HG03354 (cell line): ENCODE data around the gene RPN2.

ENCODE experiments used
- ATAC-seq: cut with Tn5 transposase; IDR thresholded peaks from one replicate; pipeline ENCODE4 v1.9.1; 2021; ENCODE audit warnings: mild to moderate bottlenecking; ENCODE audit not compliant: unreplicated experiment, poor library complexity, severe bottlenecking

Gene RPN2

GRCh38 chr20:37209193-37209592 lies 30.1 kb downstream of the RPN2 start:
- ATAC-seq, result no peak

DNA sequence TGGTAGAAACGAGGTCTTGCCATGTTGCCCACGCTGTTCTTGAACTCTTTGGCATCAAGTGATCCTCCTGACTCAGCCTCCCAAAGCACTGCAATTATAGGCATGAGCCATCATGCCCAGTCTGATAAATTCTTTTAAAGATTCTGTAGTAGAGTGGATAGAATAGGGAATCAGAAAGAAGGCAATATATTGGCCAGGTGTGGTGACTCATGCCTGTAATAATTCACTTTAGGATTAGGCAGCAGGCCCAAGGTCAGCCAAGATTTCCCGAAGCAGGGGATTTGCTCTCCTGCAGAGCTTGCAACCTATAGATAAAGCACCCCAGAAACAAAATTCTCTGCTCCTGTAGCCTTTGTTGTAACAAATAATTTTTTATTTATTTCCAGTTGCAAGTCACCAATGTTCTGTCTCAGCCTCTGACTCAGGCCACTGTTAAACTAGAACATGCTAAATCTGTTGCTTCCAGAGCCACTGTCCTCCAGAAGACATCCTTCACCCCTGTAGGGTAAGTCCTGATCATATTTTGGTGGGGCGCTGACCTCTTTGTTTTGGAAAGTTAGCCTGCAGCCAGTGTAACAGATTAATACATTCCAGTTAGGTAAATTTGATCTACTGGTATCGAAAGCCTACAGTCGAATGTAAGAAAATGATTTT lies 30.7 kb downstream of the RPN2 start:
- no peak for ATAC-seq

- no peak for ATAC-seq
These were observed 39.3 kb downstream of the RPN2 start for GRCh38 chr20:37218441-37218840.

- no peak for ATAC-seq
These were observed 39.8 kb downstream of the RPN2 start for GRCh38 chr20:37218976-37219375.

DNA sequence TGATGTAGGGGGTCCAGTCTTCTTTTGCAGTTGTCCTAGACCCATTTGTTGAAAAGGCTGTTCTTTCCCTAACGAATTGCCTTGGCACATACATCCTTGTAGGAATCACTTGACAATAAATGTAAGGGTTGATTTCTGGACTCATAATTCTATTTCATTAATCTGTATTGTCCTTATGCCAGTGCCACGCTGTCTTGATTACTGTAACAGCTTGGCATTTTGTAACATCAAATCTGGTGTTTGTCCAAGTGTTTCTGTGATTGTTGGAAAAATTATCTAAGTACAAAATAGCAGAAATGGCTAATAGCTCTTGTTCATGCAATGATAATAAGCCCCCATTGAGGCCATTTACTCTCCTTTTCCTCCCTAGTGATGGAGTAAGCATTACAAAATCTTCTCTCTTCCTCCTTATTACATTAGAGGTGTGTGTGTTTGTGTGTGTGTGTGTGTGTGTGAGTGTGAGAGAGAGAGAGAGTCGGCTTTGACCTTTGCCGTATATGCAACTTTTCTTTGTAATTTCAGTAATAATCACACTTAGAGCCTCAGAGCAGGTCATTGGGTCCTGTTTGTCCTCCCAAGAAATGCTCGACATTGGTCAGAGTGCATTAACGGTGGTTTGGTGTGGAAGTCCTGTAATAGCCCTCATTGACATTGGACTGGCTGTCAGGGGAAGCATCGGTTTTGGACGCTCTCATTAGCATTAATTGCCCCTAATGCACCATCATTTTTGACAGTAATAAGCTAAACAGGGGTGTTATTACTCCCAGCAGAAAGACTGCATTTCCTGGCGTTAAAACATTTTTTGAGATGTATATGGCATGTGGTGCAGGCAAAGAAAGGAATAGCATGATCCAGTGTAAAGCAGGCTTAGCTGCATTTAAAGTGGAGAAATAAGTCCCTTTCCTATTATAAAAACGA lies 40.9 kb downstream of the RPN2 start:
- ATAC-seq, result no peak

DNA sequence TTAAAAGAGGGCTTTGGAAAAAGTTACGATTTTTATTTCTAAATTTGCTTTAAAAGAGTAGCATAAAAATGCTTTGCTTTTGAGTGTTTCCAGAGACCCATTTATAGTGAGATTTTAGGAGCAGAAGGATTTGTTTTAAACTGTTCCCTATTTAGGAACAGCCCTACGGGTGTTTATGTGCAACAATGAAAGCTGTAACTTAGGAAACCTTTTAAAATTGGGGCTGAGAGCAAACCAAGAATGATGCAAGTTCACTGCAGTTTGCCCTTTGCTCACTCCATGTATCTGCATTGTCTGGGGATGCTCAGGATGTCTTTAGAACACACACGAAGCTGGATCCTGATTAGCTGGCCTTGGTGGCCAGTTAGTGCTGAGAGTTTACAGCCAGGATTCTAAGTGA lies 41.6 kb downstream of the RPN2 start:
- no peak for ATAC-seq

- no peak for ATAC-seq
These were observed 43.0 kb downstream of the RPN2 start for GRCh38 chr20:37222086-37222485.

GRCh38 chr20:37223053-37223452 lies 43.9 kb downstream of the RPN2 start:
- no peak for ATAC-seq

DNA sequence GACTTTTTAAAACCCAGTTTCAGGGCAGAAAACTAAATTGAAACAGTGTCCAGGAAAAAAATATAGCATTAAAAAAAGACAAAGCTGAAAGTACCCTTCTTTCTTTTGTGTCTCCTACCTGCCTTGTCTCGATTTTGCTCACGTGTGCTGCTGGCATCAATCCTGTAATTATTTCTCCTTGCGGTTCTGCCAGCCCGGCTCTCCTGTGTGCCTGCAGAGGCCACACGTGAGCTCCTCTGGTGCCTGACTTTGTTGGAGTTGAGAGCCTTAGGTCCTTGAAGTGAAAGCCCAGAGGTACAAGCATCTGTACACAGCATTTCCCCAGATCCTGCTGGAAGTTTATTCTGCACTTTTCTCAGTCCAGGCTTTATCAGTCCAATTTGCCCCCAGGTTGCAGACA lies 46.0 kb downstream of the RPN2 start:
- no peak for ATAC-seq

- no peak for ATAC-seq
These were observed 47.8 kb downstream of the RPN2 start for GRCh38 chr20:37226889-37227288.

- ATAC-seq, result no peak
These were observed 49.0 kb downstream of the RPN2 start for GRCh38 chr20:37228082-37228481.

DNA sequence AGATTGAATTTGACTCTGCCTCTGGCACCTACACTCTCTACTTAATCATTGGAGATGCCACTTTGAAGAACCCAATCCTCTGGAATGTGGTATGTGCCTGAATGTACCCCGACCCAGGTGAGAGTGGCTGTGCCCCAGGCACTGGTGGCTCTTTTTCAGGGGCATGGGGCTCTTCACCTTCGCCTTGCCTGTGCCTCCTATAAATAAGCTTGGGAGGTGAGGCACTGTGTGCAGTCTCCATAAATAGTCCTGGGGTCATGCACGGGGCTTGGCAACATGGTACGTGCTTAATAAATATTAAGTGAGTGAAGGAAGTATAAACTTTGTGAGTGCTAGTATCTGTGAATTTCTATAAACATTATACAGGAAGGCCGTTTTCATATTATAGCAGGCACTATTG lies 49.5 kb downstream of the RPN2 start:
- ATAC-seq, result no peak

DNA sequence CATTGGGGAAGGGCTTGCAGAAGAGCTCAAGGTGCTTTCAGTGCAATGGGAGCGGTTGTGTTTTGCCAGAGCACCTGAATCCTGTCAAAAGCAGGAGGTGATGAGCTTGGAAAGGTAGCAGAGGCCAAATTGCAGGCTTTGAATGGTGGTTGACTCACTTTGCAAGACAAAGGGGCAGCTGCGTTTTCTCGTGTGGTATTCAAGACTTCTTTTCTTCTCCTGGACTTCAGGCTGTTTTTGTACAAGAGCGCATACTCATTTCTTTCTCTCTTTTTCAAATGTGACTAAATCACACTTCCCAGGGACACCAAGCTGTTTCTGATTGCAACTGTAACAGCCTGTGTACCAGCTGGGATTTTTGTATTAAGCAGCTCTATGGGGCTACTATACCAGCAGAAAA lies 50.2 kb downstream of the RPN2 start:
- no peak for ATAC-seq

- no peak for ATAC-seq
These were observed 51.1 kb downstream of the RPN2 start for GRCh38 chr20:37230200-37230599.

DNA sequence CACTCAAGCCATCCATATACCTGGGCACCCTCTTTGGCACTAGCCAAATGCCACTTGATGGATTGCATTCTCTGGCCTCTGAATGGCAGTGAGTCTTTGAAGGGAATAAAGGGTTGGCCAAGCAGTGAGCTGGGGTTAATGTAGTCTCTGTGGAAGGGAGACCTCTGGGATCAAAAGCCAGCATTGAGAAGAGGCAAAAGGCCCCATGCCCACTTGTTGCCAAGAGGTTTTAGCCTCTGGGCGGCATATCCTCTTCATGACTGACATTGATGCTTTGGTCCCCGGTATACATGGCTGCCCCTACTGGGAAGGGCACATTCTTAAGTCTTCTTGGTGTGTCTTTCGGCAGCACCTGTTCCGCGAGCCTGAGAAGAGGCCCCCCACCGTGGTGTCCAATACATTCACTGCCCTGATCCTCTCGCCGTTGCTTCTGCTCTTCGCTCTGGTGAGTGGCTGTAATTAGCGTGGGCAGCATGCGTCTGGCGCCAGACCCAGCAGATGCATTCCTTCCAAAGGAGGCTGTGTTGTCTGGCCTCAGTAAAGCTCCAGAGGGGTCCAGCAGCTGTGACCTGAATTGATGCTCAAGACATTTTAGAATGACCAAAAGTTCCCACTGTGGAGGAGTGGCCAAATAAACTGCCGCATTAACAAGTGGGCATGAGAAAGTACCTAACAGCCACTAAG lies 53.0 kb downstream of the RPN2 start:
- no peak for ATAC-seq

GRCh38 chr20:37233548-37234253 lies 54.6 kb downstream of the RPN2 start:
- ATAC-seq, result no peak

DNA sequence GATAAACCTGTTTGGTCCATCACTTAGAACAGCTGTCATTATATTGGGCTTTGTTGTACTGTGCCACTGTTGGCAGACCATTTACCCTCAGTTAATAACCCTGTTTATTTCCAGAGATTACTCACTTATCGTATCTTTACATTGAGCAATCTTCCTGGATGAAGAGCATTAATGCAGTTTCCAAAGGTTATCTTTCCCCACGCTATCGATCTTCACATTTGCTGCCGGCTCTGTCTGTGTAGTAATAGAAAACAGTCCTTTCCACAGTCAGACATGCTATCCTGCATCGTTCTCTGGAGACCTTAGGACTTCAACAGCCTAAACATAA lies 55.1 kb downstream of the RPN2 start:
- ATAC-seq, result no peak

DNA sequence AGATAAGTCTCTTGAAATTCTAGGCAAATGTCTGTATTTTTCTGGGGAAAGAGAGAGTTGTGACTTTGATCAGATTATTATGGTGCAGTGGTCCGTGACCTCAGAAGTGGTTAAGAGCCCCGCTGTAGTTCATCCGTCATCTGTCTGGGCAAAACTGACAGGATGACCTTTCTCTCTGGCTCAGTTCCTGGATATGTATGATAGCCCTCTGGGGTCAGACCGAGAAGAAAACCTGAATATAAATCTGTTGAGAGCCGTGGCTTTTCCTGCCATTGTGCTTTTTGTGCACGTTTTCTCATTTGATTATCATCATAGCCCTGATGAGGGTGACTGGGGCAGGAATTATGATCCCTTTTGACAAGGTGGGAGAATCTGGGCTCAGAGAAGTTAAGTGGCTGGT lies 55.9 kb downstream of the RPN2 start:
- no peak for ATAC-seq

GRCh38 chr20:37236462-37236861 lies 57.3 kb downstream of the RPN2 start:
- ATAC-seq, result no peak

DNA sequence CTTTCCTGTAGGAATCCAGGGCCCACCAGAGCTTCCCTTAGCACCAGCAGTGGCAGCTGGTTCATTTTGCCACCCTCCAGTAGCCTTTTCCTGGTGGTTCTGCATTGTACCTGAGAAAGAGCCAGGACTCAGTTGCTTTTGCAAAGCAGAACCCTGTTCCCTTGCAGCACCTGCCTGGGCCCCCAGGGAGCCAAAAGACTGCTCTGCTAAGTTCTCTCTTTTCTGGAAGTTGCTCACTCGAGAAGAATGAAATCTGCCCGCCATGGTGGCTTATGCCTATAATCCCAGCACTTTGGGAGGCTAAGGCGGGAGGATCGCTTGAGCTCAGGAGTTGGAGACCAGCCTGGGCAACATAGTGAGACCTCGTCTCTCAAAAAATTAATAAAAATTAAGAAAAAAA lies 58.5 kb downstream of the RPN2 start:
- ATAC-seq, result no peak
